Testis (tissue), 3 donors: Measurements from ENCODE around the gene BUD13. TPM values are rescaled to one million over a fixed set of nuclear protein-coding genes. Genes with fewer than 3 reads are reported as not detected.

Experiments used
- DNase-seq: peaks from one replicate; pipeline ENCODE4 v3.0.0-alpha.2; 2019
- H3K27ac ChIP-seq, 2 donors: fragments of 200-600 bp; sonication (generic); one replicate each; pipeline ENCODE4 v1.5.1; 2019
- H3K27me3 ChIP-seq: fragments of 200-600 bp; sonication (generic); one replicate; pipeline ENCODE4 v1.5.1; 2019
- H3K36me3 ChIP-seq: fragments of 200-600 bp; sonication (generic); one replicate; pipeline ENCODE4 v1.5.1; 2017; ENCODE audit warnings: low read depth; ENCODE audit errors: missing control alignments
- H3K4me1 ChIP-seq: fragments of 200-600 bp; sonication (generic); one replicate; pipeline ENCODE4 v1.5.1; 2019
- H3K4me3 ChIP-seq, 2 donors: fragments of 200-600 bp; sonication (generic); one replicate each; pipeline ENCODE4 v1.5.1; 2017 to 2019
- H3K9me3 ChIP-seq: fragments of 200-600 bp; sonication (generic); one replicate; pipeline ENCODE4 v1.5.1; 2017
- POLR2A ChIP-seq: fragments of 450-650 bp; IDR thresholded peaks from one replicate; pipeline ENCODE4 v1.6.1; 2017; ENCODE audit warnings: antibody characterized with exemption, mild to moderate bottlenecking, moderate library complexity
- WGBS, 2 donors: methylation state at CpG; one replicate each; pipeline ENCODE4 v1.1.5; 2018; 5-methylcytosine and 5-hydroxymethylcytosine counted together
- intact Hi-C: fragments of 100-400 bp; cut with DNase I; formaldehyde crosslinking; loops from one replicate; pipeline ENCODE4 v1.15.1; 2023; ENCODE audit warnings: low total_unique reads
- polyA plus RNA-seq: library from polyadenylated mRNA; stranded (reverse); fragments of 350-450 nt; fragmentation: Illumina TruSeq; extraction: RNeasy Lipid Tissue Mini Kit (QIAGEN cat#74804); gene quantifications from one replicate; pipeline ENCODE4 v1.2.3, GENCODE V29; 2014; ENCODE audit warnings: low read depth, low replicate concordance; ENCODE audit not compliant: insufficient read depth
- total RNA-seq, 2 donors: library from RNA; depleted of rRNA; stranded (reverse); fragments of >200 nt; gene quantifications; one replicate each; pipeline ENCODE4 v1.2.3, GENCODE V29; 2016
- TF ChIP-seq, protein P1 (sequence below), 3 experiments: fragments of 450-650 bp in 2 of 3; fragments of 200-600 bp in 1 of 3; sonication (generic) in 1 of 3; IDR thresholded peaks; one replicate each; pipeline ENCODE4 v1.5.1; 2016 to 2019; ENCODE audit warnings: antibody characterized with exemption in 3 of 3, mild to moderate bottlenecking in 2 of 3, moderate library complexity in 1 of 3

BUD13 gene
- total and polyA plus RNA-seq, 3 donors from 2014 or later, result 25.9 to 47.2 (median 32.0) TPM

DNA sequence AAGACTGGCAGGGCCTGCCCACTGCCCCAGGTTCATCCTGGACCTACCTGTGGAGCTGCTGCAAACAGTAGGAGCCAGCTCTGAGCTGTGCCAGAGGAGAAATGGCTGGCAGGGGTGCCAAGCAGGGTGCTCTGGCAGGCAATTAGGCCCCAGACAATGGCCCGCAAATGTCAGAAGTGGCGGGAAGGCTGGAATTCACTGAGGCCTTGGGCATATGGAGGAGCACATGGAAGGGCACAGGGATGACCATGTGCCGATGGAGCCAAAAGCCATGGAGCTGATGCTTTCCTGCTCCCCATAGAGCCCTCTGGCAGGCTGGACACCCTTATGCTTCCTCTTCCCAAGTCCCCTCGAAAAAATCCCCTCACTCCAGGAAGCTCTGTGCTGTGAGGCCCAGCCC is 62.0 kb downstream of the BUD13 start:
- intact Hi-C loops, result no loop called here
- WGBS, 2 donors, result 91 to 100% methylated on average over 1 to 4 of the region's 4 CpGs
- H3K36me3 ChIP-seq, result no peaks in the 10 kb centered on the region
- no peaks in the 10 kb centered on the region for H3K4me1 ChIP-seq
- no peaks in the 10 kb centered on the region for H3K9me3 ChIP-seq
- no peak for TF ChIP-seq POLR2A
- TF ChIP-seq, protein P1, sequence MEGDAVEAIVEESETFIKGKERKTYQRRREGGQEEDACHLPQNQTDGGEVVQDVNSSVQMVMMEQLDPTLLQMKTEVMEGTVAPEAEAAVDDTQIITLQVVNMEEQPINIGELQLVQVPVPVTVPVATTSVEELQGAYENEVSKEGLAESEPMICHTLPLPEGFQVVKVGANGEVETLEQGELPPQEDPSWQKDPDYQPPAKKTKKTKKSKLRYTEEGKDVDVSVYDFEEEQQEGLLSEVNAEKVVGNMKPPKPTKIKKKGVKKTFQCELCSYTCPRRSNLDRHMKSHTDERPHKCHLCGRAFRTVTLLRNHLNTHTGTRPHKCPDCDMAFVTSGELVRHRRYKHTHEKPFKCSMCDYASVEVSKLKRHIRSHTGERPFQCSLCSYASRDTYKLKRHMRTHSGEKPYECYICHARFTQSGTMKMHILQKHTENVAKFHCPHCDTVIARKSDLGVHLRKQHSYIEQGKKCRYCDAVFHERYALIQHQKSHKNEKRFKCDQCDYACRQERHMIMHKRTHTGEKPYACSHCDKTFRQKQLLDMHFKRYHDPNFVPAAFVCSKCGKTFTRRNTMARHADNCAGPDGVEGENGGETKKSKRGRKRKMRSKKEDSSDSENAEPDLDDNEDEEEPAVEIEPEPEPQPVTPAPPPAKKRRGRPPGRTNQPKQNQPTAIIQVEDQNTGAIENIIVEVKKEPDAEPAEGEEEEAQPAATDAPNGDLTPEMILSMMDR (IDR thresholded peaks at IDR 0.05), result no peak
- H3K4me3 ChIP-seq, result no peak overlapping the region
- no peaks in the 10 kb centered on the region for H3K27me3 ChIP-seq
- no peak for DNase-seq
- no peak overlapping the region for H3K27ac ChIP-seq

- intact Hi-C loops, result no loop called here
- no peak for TF ChIP-seq POLR2A
- TF ChIP-seq, protein P1 (IDR thresholded peaks at IDR 0.05), result no peak
- 56 to 67% methylated on average over 14 to 17 of the region's 17 CpGs for WGBS, 2 donors
These were observed 62.6 kb downstream of the BUD13 start for GRCh38 chr11:116710001-116710674.

DNA sequence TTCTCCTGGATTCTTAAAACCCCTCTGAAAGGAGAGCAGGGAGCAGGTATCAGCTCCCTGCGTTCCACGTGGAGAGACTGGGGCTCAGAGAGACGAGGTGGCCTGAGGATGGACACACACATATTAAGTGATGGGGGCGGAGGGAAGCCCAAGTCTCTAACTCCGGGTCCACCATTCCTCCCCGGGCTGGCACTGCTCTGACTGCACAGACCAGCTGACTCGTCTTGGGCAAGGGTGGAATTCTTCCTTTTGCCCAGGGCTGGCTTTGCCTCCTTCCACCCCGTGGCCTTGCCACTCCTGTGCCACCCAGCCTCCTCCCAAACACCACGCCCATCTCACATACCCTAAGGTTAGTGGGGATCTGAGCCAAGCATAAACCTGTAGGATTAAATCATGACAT is 65.0 kb downstream of the BUD13 start:
- H3K27ac ChIP-seq, result no peak overlapping the region
- H3K9me3 ChIP-seq, result no peaks in the 10 kb centered on the region
- H3K4me1 ChIP-seq, result no peaks in the 10 kb centered on the region
- 31 to 52% methylated on average over 9 of the region's 9 CpGs for WGBS, 2 donors
- intact Hi-C loops, result no loop called here
- H3K27me3 ChIP-seq, result no peaks in the 10 kb centered on the region
- no peaks in the 10 kb centered on the region for H3K36me3 ChIP-seq
- TF ChIP-seq POLR2A, result no peak
- DNase-seq, result no peak
- no peak overlapping the region for H3K4me3 ChIP-seq

More at GRCh38 chr11:116710001-116710674, 62.6 kb downstream of the BUD13 start:
- Histone ChIP-seq H3K27ac (no peak overlapping the region), H3K4me1 (no peaks in the 10 kb centered on the region), H3K36me3 (no peaks in the 10 kb centered on the region), H3K9me3 (no peaks in the 10 kb centered on the region), H3K4me3 (no peak overlapping the region), H3K27me3 (no peaks in the 10 kb centered on the region)
- DNase-seq, result no peak

DNA sequence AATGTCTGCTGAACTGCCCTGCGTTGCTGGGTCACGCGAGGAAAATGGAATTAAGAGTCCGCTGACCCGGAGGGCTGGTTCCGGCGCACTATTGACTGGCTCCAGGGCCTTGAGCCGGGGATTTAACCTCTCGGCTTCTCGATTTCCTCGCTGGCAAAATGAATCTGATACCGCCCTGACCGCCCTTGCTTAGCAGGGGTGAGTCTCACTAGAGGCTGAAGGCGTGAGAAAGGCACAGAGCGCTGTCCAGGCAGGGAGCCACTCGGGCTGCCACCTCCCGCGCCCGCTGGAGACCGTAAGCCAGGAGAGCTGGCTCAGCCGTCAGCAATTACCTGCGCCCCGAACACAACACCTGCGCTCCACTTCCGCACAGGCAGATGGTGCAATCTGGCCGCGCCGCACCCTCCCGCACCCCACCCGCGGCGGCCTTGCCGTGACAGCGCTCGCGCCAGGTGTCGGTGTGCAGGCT is 65.6 kb downstream of the BUD13 start:
- Histone ChIP-seq H3K4me1 (no peaks in the 10 kb centered on the region), H3K27ac (no peak overlapping the region), H3K4me3 (no peak overlapping the region), H3K36me3 (no peaks in the 10 kb centered on the region), H3K9me3 (no peaks in the 10 kb centered on the region), H3K27me3 (no peaks in the 10 kb centered on the region)
- intact Hi-C loops, result no loop called here
- DNase-seq, result no peak
- WGBS, 2 donors, result 28 to 62% methylated on average over 7 to 37 of the region's 37 CpGs
- TF ChIP-seq POLR2A, result no peak
- TF ChIP-seq, protein P1 (IDR thresholded peaks at IDR 0.05), result no peak

DNA sequence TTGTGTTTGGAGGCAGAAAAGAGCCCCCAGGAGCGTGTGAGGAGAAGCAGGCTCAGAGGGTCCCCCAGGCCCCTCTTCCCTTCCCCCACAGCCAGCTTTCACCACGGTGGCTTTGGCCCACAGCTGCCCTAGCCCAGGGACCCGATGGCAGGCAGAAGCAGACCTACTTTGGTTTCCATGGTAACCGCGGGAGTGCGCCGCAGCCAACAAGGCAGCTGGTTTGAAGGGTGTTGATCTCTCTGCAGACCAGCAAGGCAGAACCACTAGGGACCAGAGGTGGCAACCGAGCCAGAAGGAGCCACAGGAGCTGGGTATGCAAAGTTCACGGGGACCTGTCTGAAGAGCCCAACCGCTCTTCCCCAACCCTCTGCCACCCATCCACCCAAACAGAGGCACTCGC is 69.4 kb downstream of the BUD13 start:
- no peak for DNase-seq
- no peak for TF ChIP-seq POLR2A
- TF ChIP-seq, protein P1 (IDR thresholded peaks at IDR 0.05), result no peak

More for the DNA sequence above, 69.4 kb downstream of the BUD13 start:
- WGBS, 2 donors, result 60 to 88% methylated on average over 5 to 11 of the region's 11 CpGs
- H3K36me3 ChIP-seq, result no peaks in the 10 kb centered on the region
- no peaks in the 10 kb centered on the region for H3K27me3 ChIP-seq
- H3K27ac ChIP-seq, result no peak overlapping the region
- intact Hi-C loops, result no loop called here
- H3K4me1 ChIP-seq, result no peaks in the 10 kb centered on the region
- no peak overlapping the region for H3K4me3 ChIP-seq
- H3K9me3 ChIP-seq, result no peaks in the 10 kb centered on the region
